ENCODE results near the gene PEDS1.
"Not testable (repeated sequence)": the region's sequence is repeated elsewhere in the genome, so short reads cannot be mapped to it uniquely, and the experiment has no call there.

Gene PEDS1

DNA sequence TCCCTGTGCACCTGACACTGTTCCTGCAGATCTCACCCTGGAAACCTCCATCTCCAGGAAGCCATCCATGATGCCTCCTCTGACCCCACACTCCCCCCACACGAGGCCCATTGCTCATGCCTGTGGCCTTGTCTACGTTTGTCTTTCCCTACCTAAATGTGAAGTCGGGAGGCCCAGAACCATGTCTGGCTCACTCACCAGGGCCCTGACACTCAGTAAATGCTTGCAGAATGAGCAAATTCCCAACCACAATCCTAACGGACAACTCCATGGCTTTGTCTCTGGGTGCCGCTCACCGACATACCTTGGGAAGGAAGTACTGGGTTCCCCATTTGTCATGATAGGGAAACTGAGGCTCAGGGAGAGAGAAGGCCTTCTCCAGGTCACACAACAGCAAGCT is 7.3 kb downstream of the PEDS1 start:
- Histone ChIP-seq H3K27me3 (no peaks in the 10 kb centered on the region), H3K4me1 (peaks cover 46% of the 10 kb centered on the region), H3K27ac (peak overlapping the region; percentile 90), H3K9me3 (no peaks in the 10 kb centered on the region), H3K9ac (peak overlapping the region; percentile 78), H4K20me1 (peaks cover 55% of the 10 kb centered on the region), H3K4me2 (peak overlapping the region; percentile 82), H3K4me3 (no peak overlapping the region), H3K36me3 (peaks cover 68% of the 10 kb centered on the region)
- no peak for TF ChIP-seq Cebpa-rat (IDR thresholded peaks at IDR 0.05)

DNA sequence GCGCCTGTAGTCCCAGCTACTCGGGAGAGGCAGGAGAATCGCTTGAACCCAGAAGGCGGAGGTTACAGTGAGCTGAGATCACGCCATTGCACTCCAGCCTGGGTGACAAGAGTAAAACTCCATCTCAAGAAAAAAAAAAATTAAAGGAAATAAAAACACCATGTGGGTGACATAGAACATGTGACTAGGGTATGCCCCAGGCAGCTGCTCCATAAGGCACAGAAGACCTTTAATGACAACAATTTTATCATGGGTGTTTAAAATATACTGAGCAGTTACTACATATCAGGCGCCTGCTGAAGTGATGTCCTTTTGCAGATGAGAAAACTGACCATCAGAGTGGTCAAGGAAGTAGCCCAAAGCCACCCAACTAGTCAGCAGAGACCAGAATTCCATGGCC is 8.0 kb downstream of the PEDS1 start:
- Histone ChIP-seq H3K9ac (no peak overlapping the region), H3K4me1 (peaks cover 39% of the 10 kb centered on the region), H4K20me1 (peaks cover 55% of the 10 kb centered on the region), H3K4me2 (peak overlapping the region; percentile 82), H3K27ac (peak overlapping the region; percentile 90), H3K27me3 (no peaks in the 10 kb centered on the region), H3K9me3 (no peaks in the 10 kb centered on the region), H3K4me3 (no peak overlapping the region), H3K36me3 (peaks cover 68% of the 10 kb centered on the region)
- TF ChIP-seq Cebpa-rat (IDR thresholded peaks at IDR 0.05) = no peak

DNA sequence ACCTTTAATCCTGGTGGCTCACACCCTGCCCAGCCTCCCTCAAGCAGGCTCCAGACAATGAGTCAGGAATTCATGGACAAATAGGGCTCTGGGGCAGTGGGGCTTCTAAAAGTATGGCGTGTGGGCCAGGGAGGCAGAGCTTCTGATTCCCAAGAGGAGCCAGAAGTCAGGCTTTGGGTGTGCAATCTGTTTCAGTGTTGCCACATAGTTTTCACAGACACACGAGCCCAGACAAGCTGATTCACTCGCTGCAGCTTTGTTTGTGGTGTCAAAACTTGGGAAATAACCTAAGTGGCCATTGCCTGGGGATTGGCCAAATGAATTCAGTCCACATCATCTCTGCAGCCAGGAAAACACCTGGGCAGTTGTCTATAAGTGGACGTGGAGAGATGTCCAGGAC is 9.2 kb downstream of the PEDS1 start:
- H3K27me3 ChIP-seq = no peaks in the 10 kb centered on the region
- H3K9me3 ChIP-seq = no peaks in the 10 kb centered on the region
- peaks cover 33% of the 10 kb centered on the region for H3K4me1 ChIP-seq
- no peak overlapping the region for H3K27ac ChIP-seq
- no peak for TF ChIP-seq Cebpa-rat (IDR thresholded peaks at IDR 0.05)
- no peak overlapping the region for H3K9ac ChIP-seq
- H3K36me3 ChIP-seq = peaks cover 71% of the 10 kb centered on the region
- no peak overlapping the region for H3K4me3 ChIP-seq
- H3K4me2 ChIP-seq = no peak overlapping the region
- peaks cover 57% of the 10 kb centered on the region for H4K20me1 ChIP-seq

DNA sequence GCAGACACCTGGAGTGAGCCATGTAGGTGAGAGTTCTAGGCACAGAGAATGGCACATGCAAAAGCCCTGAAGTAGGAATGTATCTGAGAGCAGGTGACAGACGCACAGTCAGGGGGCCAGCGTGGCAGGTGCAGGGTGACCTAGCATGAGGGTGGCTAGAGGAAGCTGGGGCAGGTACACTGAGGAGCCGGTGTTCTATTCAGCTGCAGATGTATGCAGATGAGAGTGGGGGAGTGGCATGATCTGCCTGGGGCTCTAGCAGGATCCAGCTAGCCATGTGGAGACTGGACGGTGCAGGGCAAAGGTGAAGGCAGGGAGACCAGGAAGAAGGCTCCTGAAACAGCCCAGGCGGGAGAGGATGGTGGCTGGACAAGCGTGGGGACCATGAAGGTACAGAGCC is 10.7 kb downstream of the PEDS1 start:
- Histone ChIP-seq H3K4me2 (no peak overlapping the region), H3K27me3 (no peaks in the 10 kb centered on the region), H3K36me3 (peaks cover 72% of the 10 kb centered on the region), H3K27ac (no peak overlapping the region), H3K9ac (no peak overlapping the region), H3K4me3 (no peak overlapping the region), H3K9me3 (no peaks in the 10 kb centered on the region), H3K4me1 (peaks cover 32% of the 10 kb centered on the region), H4K20me1 (peaks cover 58% of the 10 kb centered on the region)
- TF ChIP-seq Cebpa-rat (IDR thresholded peaks at IDR 0.05) = no peak

DNA sequence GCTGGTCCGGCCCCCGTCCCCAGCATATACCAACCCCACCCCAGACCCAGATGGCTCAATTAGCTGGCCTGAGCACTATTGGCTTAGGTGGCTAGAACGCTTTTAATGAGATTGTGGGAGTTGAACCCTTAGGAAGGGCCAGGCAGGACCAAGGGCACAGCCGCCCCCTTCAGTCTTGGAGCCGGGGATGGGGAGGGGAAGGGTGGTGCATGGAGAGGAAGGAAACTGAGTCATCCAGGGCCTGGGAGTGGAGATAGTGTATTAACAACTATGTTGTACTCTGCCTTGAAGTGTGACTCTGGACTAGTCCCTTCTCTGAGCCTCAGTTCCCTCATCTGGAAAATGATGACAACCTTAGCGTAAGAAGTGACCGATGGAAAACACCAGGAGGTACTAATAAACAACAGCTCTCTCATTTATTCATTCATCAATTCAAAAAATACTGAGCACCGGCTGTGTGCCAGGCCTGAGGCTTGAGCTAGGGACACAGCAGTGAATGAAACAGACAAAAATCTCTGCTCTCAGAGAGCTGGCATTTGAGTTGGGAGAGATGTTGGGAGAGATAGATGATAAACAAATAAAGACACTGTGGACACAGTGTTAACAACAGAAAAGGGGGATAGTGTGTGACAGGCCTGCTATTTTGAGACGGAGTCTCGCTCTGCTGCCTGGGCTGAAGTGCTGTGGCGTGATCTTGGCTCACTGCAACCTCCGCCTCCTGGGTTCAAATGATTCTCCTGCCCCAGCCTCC is 11.5 kb downstream of the PEDS1 start:
- Histone ChIP-seq H3K27ac (no peak overlapping the region), H3K9me3 (no peaks in the 10 kb centered on the region), H3K9ac (no peak overlapping the region), H4K20me1 (peaks cover 66% of the 10 kb centered on the region), H3K4me3 (no peak overlapping the region), H3K4me1 (peaks cover 24% of the 10 kb centered on the region), H3K36me3 (peaks cover 80% of the 10 kb centered on the region), H3K27me3 (no peaks in the 10 kb centered on the region), H3K4me2 (no peak overlapping the region)
- no peak for TF ChIP-seq Cebpa-rat (IDR thresholded peaks at IDR 0.05)

DNA sequence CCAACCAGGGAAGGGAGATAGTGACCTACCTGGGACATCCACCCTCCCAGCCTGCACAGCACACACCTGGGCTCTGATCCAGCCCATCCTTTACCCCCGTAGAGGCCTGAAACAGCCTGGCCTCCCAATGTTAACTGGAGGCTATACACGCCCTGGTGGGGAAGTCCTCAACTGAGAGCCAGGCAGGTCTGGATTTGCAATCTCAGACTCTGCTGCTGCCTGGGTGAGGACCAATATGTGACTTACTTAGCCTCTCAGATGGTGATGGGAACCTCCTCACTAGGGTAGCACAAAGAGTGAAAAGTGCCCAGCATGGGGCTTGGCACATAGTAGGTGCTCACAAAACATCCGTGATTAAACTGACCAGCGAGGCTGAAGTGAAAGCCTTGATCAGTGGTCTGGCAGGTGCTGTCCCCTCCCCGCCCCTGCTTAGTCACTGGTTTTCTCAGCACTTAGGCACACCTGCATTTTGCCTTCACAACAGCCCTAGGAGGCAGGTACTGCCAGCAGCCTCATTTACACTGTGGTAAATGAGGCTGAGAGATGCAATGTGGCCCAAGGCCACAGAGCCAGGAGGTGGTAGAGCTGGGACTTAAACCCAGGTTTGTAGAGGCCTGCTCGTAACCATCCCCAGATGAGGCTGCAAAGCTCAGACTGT is 12.4 kb downstream of the PEDS1 start:
- Histone ChIP-seq H3K27ac (no peak overlapping the region), H3K4me3 (no peak overlapping the region), H3K36me3 (peaks cover 88% of the 10 kb centered on the region), H3K27me3 (no peaks in the 10 kb centered on the region), H4K20me1 (peaks cover 74% of the 10 kb centered on the region), H3K4me1 (peaks cover 15% of the 10 kb centered on the region), H3K9me3 (no peaks in the 10 kb centered on the region), H3K9ac (no peak overlapping the region), H3K4me2 (no peak overlapping the region)
- TF ChIP-seq Cebpa-rat (IDR thresholded peaks at IDR 0.05) = no peak

DNA sequence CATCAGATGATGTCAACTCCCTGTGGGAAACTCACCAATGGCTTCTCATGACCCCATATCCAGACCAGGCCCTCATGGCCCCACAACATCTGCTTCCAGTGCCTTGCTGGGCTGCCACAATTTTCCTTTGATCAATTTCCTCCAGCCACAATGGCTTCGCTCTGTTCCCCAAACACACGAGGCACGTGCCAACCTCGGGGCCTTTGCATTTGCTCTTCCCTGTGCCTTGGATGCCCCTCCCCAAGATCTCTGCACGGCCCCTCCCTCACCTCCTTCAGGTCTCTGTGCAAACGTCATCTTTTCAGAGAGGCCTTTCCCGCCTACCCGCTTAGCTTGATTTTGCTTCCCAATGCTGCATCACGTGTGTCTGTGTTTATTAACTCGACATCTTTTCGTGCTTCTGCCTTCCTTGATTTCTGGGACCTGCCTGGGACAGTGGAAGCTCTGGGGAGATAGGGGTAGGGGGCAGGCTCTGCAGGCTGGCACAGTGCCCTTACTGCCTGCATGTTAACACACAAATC is 13.1 kb downstream of the PEDS1 start:
- H3K36me3 ChIP-seq = peaks cover 90% of the 10 kb centered on the region
- no peaks in the 10 kb centered on the region for H3K27me3 ChIP-seq
- H4K20me1 ChIP-seq = peaks cover 72% of the 10 kb centered on the region
- H3K4me2 ChIP-seq = no peak overlapping the region
- H3K9ac ChIP-seq = no peak overlapping the region
- H3K4me3 ChIP-seq = no peak overlapping the region
- H3K4me1 ChIP-seq = peaks cover 8% of the 10 kb centered on the region; the same call in 1 of the 2 replicates
- H3K9me3 ChIP-seq = no peaks in the 10 kb centered on the region
- TF ChIP-seq Cebpa-rat (IDR thresholded peaks at IDR 0.05) = no peak
- no peak overlapping the region for H3K27ac ChIP-seq

DNA sequence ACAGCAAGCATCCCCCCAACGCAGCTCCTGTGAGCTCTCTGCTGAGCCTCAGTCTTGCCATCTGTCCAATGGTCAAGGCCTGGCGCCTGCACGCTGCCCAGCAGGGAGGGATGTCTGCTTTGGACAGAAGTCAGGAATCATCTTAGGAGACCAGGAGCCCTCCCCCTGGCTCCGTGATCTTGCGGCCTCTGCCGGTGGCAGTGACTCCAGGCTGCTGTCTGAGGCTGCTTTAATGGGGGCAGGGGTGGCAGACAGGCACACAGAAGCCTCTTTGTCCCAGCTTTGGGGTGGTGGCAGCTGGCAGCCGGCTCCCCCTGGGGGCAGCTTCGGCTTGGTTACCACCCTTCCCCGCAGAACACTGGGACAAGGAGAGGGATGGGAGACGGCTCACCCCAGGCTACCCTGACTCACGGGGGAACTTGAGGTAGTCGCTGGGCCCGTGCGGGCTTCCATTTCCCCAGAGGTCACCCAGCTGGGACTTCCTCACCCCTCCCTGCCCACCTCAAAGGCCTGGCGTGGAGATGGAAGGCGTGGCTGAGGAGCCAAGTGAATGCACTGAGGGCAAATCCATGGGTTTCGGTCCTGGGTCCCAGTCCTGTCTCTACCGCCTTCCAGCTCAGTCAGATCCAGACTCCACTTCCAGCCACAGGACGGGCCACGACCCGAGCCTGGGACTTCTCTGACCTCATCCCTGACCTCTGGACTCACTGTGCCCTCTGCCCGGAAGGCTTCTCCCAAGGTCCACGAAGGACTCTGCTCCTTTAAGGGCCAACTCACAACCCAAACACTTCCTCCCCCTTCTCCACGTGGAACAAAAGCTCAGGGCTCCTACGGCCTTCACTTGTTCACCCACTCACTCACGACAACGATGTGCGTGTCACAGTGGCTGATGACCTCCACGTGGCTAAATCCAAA is 14.8 kb downstream of the PEDS1 start:
- TF ChIP-seq Cebpa-rat (IDR thresholded peaks at IDR 0.05) = no peak
- 0 out of 2 replicates have a peak, but pooled peaks cover 6% of the 10 kb centered on the region for H3K4me1 ChIP-seq
- H3K27me3 ChIP-seq = no peaks in the 10 kb centered on the region
- H3K9me3 ChIP-seq = no peaks in the 10 kb centered on the region
- H3K9ac ChIP-seq = no peak overlapping the region
- H4K20me1 ChIP-seq = peaks cover 88% of the 10 kb centered on the region
- 0 out of 2 replicates have a peak overlapping the region, but pooled peaks have one; percentile 9 for H3K4me2 ChIP-seq
- H3K36me3 ChIP-seq = peaks cover 97% of the 10 kb centered on the region
- no peak overlapping the region for H3K4me3 ChIP-seq
- peak overlapping the region; percentile 53; the same call in 1 of the 2 replicates for H3K27ac ChIP-seq

DNA sequence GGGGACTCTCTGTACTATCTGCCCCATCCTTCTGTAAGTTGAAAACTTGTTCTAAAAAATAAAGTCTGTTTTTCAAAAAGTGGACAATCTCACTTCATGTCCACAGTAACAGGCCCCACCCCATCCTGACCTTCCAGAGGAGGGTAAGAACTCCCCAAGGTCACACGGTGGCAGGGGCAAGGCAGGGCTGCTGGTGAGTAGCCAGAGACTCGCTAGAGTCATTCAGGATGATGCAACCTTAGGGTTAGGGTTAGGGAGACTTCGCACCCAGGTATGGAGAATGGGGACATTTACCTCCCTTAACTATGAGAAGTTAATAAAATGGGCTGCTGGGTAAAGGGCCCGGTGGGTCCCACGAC is 15.4 kb downstream of the PEDS1 start:
- Histone ChIP-seq H4K20me1 (peaks cover 90% of the 10 kb centered on the region), H3K4me2 (no peak overlapping the region), H3K9ac (no peak overlapping the region), H3K4me3 (no peak overlapping the region), H3K27ac (no peak overlapping the region), H3K27me3 (no peaks in the 10 kb centered on the region), H3K4me1 (0 out of 2 replicates have a peak, but pooled peaks cover 6% of the 10 kb centered on the region), H3K9me3 (no peaks in the 10 kb centered on the region), H3K36me3 (peaks cover 97% of the 10 kb centered on the region)
- no peak for TF ChIP-seq Cebpa-rat (IDR thresholded peaks at IDR 0.05)

DNA sequence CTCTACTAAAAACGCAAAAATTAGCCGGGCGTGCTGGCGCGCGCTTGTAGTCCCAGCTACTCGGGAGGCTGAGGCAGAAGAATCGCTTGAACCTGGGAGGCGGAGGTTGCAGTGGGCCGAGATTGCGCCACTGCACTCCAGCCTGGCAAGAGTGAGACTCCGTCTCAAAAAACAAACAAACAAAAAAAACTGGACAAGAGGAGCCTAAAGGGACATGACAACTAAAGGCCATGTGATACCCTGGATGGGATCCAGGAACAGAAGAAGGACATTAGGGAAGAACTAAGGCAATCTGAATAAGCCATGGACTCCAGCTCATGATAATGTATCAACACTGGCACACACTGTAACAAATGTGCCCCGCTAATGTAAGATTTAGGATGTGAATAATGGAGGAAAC is 15.8 kb downstream of the PEDS1 start:
- not testable (repeated sequence) for H3K4me2 ChIP-seq, H3K9me3 ChIP-seq, H3K4me1 ChIP-seq, H3K27me3 ChIP-seq, H3K9ac ChIP-seq, H3K27ac ChIP-seq, H3K4me3 ChIP-seq
- peaks cover 97% of the 10 kb centered on the region for H3K36me3 ChIP-seq
- peaks cover 90% of the 10 kb centered on the region for H4K20me1 ChIP-seq
